Measurements from ENCODE around the gene ATP8B3.

The ATP8B3 gene

DNA sequence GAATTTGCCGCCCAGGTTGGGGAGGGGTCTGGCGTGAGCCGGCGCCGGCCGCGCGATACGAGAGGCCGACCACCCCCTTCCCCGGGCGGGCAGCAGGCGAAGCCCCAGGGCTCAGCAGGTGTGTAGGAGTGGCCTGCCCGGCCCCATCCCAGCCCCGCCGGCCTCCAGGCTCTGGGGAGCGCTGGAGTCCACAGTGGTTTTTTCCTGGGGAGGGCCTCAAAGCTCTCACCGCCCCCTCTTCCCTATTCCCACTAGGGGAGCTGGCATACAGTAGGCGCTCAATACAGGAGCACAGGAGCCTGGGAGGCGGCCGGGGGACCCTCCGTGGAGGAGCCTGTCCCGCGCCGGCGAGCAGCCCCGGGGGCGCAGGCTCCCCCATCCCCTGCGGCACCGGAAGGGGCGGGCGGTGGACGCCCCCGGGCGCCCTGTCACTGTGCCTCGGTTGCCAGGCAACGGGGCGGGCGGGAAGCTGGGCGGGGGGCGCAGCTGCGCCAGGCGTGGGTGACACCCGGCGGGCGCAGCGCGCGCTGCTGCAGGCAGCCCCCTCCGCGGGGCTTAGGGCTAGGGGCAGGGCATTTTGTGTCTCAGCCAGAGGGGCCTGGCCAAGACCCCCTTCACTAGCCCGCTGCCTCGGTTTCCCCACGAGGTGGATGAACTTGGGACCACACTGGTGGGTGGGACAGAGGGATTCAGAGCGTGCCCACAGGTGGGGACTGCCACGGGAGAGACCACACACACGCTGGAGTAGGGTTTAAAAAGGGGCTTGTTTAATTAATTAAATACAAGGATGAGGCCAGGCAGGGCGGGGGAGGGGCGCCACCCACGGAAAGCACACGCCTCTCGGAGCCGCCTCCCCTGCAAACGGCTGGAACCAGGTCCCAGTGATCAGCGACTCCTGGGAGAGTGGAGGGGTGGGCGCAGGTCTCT, 39.8 kb upstream of the ATP8B3 start:
- FAIRE-seq (peak; percentile 47), DNase-seq (ENCODE audit: insufficient read length, low spot score) (no peak)
- TF ChIP-seq SPI1 (IDR thresholded peaks at IDR 0.05; ENCODE audit: low read depth, low read length) (no peak), TAF1 (IDR thresholded peaks at IDR 0.05; ENCODE audit: low read depth, low read length) (no peak), POLR2A (IDR thresholded peaks at IDR 0.05; ENCODE audit: low read depth, low read length) (no peak), PAX5 (IDR thresholded peaks at IDR 0.05; ENCODE audit: insufficient read depth, low read length, severe bottlenecking) (no peak), POU2F2 (IDR thresholded peaks at IDR 0.05; ENCODE audit: low read depth, low read length) (no peak)

DNA sequence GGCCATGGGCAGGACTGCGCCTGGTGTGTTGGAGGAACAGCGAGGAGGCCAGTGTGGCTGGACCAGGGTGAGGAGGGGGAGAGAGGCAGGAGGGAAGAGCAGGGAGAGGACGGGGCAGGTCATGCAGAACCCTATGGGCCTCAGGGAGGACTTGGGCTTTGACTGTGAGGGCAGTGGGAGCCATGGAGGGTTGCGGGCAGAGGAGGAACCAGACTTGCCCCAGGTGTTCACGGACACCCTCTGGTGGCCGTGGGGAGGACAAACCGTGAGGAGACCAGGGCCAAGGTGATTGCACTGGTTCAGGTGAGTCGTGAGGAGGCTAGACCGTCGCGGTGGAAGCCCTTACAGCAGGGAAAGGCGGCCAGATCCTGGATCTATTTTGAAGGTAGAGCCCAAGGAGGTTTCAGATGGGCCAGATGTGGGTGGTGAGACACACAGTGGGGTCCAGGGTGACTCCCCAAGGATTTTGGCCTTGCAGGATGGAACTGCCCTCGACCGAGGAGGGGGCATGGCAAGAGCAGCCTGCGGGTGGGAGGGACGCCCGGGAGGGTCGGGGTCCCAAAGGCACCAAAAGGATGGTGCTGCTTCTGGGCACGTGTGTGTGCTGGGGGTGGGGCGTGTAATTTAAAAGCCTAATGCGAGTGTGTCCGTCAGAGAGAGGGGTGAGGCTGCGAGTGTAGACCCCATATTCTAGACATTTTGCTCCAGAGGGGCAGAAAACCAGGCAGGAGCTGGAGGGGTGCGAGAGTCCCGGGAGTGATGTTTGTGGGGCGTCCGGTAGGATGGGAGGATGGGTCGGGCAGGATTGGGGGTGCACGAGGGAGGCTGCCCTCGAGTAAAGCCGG, 39.0 kb upstream of the ATP8B3 start:
- DNase-seq (ENCODE audit: insufficient read length, low spot score) (no peak), FAIRE-seq (peak; percentile 40)
- TF ChIP-seq POLR2A (IDR thresholded peaks at IDR 0.05; ENCODE audit: low read depth, low read length) (no peak), TAF1 (IDR thresholded peaks at IDR 0.05; ENCODE audit: low read depth, low read length) (no peak), POU2F2 (IDR thresholded peaks at IDR 0.05; ENCODE audit: low read depth, low read length) (no peak)

- TF ChIP-seq POLR2A (IDR thresholded peaks at IDR 0.05; ENCODE audit: low read depth, low read length) (no peak), POLR2AphosphoS5 (IDR thresholded peaks at IDR 0.05; ENCODE audit: low read depth, low read length) (no peak), TAF1 (IDR thresholded peaks at IDR 0.05; ENCODE audit: low read depth, low read length) (no peak), PAX5 (IDR thresholded peaks at IDR 0.05; ENCODE audit: insufficient read depth, low read length, severe bottlenecking) (no peak), SPI1 (IDR thresholded peaks at IDR 0.05; ENCODE audit: low read depth, low read length) (no peak)
- no peak for FAIRE-seq
- DNase-seq (ENCODE audit: insufficient read length, low spot score) = no peak
These were observed 37.9 kb upstream of the ATP8B3 start for GRCh38 chr19:1849886-1850398.

GRCh38 chr19:1849132-1849474, 37.0 kb upstream of the ATP8B3 start:
- TF ChIP-seq POU2F2 (IDR thresholded peaks at IDR 0.05; ENCODE audit: low read depth, low read length) (no peak), POLR2AphosphoS5 (IDR thresholded peaks at IDR 0.05; ENCODE audit: low read depth, low read length) (no peak), POLR2A (IDR thresholded peaks at IDR 0.05; ENCODE audit: low read depth, low read length) (no peak), PAX5 (IDR thresholded peaks at IDR 0.05; ENCODE audit: insufficient read depth, low read length, severe bottlenecking) (no peak), TAF1 (IDR thresholded peaks at IDR 0.05; ENCODE audit: low read depth, low read length) (no peak), SPI1 (IDR thresholded peaks at IDR 0.05; ENCODE audit: low read depth, low read length) (no peak)
- DNase-seq (ENCODE audit: insufficient read length, low spot score) (no peak), FAIRE-seq (no peak)

GRCh38 chr19:1848399-1849131, 36.5 kb upstream of the ATP8B3 start, which contains the start of gene REXO1:
TSS of gene REXO1 (minus strand) at chr19:1848483. CDS start at chr19:1848358, 125 bp downstream.
- DNase-seq (ENCODE audit: insufficient read length, low spot score) = peak; percentile 93
- FAIRE-seq = peak; percentile 94
- TF ChIP-seq TAF1 (IDR thresholded peaks at IDR 0.05; ENCODE audit: low read depth, low read length) = peak; percentile 96
- peak; percentile 98; the same call in 1 of the 2 replicates for TF ChIP-seq POU2F2 (IDR thresholded peaks at IDR 0.05; ENCODE audit: low read depth, low read length)
- TF ChIP-seq POLR2AphosphoS5 (IDR thresholded peaks at IDR 0.05; ENCODE audit: low read depth, low read length) = peak; percentile 86
- TF ChIP-seq SPI1 (IDR thresholded peaks at IDR 0.05; ENCODE audit: low read depth, low read length) = no peak
- TF ChIP-seq POLR2A (IDR thresholded peaks at IDR 0.05; ENCODE audit: low read depth, low read length) = peak; percentile 80

- FAIRE-seq = peak; percentile 78
- TF ChIP-seq POU2F2 (IDR thresholded peaks at IDR 0.05; ENCODE audit: low read depth, low read length) = no peak
- no peak for TF ChIP-seq TAF1 (IDR thresholded peaks at IDR 0.05; ENCODE audit: low read depth, low read length)
- no peak for TF ChIP-seq SPI1 (IDR thresholded peaks at IDR 0.05; ENCODE audit: low read depth, low read length)
- TF ChIP-seq POLR2AphosphoS5 (IDR thresholded peaks at IDR 0.05; ENCODE audit: low read depth, low read length) = no peak; the same call in 1 of the 2 replicates
- TF ChIP-seq POLR2A (IDR thresholded peaks at IDR 0.05; ENCODE audit: low read depth, low read length) = no peak
- TF ChIP-seq PAX5 (IDR thresholded peaks at IDR 0.05; ENCODE audit: insufficient read depth, low read length, severe bottlenecking) = no peak
- DNase-seq (ENCODE audit: insufficient read length, low spot score) = no peak
These were observed 35.8 kb upstream of the ATP8B3 start for GRCh38 chr19:1847684-1848398.

DNA sequence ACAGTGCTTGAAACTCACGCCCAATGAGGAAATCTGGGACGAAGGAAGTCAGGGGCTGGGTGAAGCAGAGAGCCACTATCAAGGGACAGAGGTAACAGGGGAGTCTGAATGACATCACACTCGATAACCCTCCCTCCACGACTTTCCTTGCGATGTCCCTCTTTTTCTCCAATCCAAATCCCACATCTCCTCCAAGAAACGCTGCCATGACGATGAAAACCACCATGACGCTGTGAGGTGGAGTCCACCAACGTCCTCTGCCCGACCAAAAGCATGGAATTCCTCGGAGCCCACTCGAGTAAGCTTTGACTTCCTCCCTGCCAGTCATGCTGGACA, 35.2 kb upstream of the ATP8B3 start:
- FAIRE-seq (peak; percentile 72), DNase-seq (ENCODE audit: insufficient read length, low spot score) (no peak)
- TF ChIP-seq SPI1 (IDR thresholded peaks at IDR 0.05; ENCODE audit: low read depth, low read length) (no peak), POU2F2 (IDR thresholded peaks at IDR 0.05; ENCODE audit: low read depth, low read length) (no peak), POLR2A (IDR thresholded peaks at IDR 0.05; ENCODE audit: low read depth, low read length) (no peak)

DNA sequence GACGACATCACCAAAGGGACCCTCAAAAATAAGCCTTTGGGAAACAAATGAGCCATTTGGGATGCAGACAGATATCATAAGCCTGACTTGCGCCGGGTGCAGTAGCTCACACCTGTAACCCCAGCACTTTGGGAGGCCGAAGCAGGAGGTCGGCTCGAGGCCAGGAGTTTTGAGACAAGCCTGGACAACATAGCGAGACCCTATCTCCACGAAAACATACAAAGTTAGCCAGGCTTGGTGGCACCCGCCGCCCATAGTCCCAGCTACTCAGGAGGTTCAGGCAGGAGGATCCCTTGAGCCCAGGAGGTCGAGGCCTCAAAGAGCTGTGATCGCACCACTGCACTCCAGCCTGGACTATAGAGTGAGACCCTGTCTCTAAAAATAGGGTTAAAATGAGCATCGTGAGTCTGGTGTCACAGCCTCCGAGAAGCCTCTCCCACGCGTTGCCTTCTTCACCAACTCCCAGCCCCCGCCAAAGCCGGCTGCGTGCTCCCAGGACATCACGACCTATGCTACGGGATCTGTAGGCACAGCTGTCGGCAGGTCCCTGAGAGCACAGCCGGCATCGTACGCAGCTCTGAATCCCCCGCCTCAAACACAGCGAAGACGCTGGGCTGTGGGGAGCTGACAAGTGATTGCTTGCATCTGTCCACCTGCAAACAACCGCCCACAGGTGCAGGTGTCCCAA, 34.6 kb upstream of the ATP8B3 start:
- no peak for TF ChIP-seq TAF1 (IDR thresholded peaks at IDR 0.05; ENCODE audit: low read depth, low read length)
- TF ChIP-seq POU2F2 (IDR thresholded peaks at IDR 0.05; ENCODE audit: low read depth, low read length) = no peak
- TF ChIP-seq POLR2AphosphoS5 (IDR thresholded peaks at IDR 0.05; ENCODE audit: low read depth, low read length) = no peak
- TF ChIP-seq PAX5 (IDR thresholded peaks at IDR 0.05; ENCODE audit: insufficient read depth, low read length, severe bottlenecking) = no peak
- no peak for TF ChIP-seq SPI1 (IDR thresholded peaks at IDR 0.05; ENCODE audit: low read depth, low read length)
- no peak for TF ChIP-seq POLR2A (IDR thresholded peaks at IDR 0.05; ENCODE audit: low read depth, low read length)
- no peak for DNase-seq (ENCODE audit: insufficient read length, low spot score)
- FAIRE-seq = no peak
